ENCODE data around the gene ABHD15.
A peak's percentile ranks its signal among the peaks of the same experiment; 100 is the strongest.

Gene ABHD15
- 14.7 to 19.3 reads per million in 2 donors for total RNA-seq

GRCh38 chr17:29566473-29567303 lies at the start of gene ABHD15:
ABHD15 (minus strand) TSS chr17:29567037; CDS start chr17:29566966, 71 bp downstream.
- peak in 4 of 5 experiments; percentile 30 to 75 (median 50) for DNase-seq

GRCh38 chr17:29615492-29616299 lies 48.9 kb upstream of the ABHD15 start:
- peak; percentile 74 to 88 (median 81) for DNase-seq

- DNase-seq = peak in 3 of 5 experiments; percentile 64 to 96 (median 79)
These were observed 48.2 kb upstream of the ABHD15 start for GRCh38 chr17:29615048-29615385.

GRCh38 chr17:29614349-29615047 lies 47.7 kb upstream of the ABHD15 start:
- DNase-seq = no peak

GRCh38 chr17:29613856-29614255 lies 47.0 kb upstream of the ABHD15 start:
- no peak for DNase-seq

- DNase-seq = peak; percentile 84 to 95 (median 90)
These were observed 46.6 kb upstream of the ABHD15 start for GRCh38 chr17:29613352-29613837.

- DNase-seq = no peak
These were observed 45.8 kb upstream of the ABHD15 start for GRCh38 chr17:29612404-29613280.

- no peak for DNase-seq
These were observed 45.2 kb upstream of the ABHD15 start for GRCh38 chr17:29612094-29612403.

GRCh38 chr17:29611351-29612093 lies 44.7 kb upstream of the ABHD15 start:
- no peak for DNase-seq

GRCh38 chr17:29610395-29610794 lies 43.6 kb upstream of the ABHD15 start:
- DNase-seq = no peak

- no peak for DNase-seq
These were observed 42.1 kb upstream of the ABHD15 start for GRCh38 chr17:29608986-29609385.

- DNase-seq = no peak
These were observed 40.8 kb upstream of the ABHD15 start for GRCh38 chr17:29607557-29608195.

GRCh38 chr17:29603109-29603674 lies 36.4 kb upstream of the ABHD15 start:
- DNase-seq = no peak

- DNase-seq = no peak
These were observed 30.7 kb upstream of the ABHD15 start for GRCh38 chr17:29597361-29598172.

- DNase-seq = no peak
These were observed 30.0 kb upstream of the ABHD15 start for GRCh38 chr17:29596811-29597210.

- DNase-seq = no peak
These were observed 29.3 kb upstream of the ABHD15 start for GRCh38 chr17:29595943-29596774.

- DNase-seq = no peak
These were observed 28.5 kb upstream of the ABHD15 start for GRCh38 chr17:29595107-29595942.
